Dedifferentiated amniotic fluid mesenchymal stem cell (primary cell): ENCODE results near the gene NRL.

Source experiments
- DNase-seq: peaks from one replicate; pipeline ENCODE4 v3.0.0-alpha.2; 2016; ENCODE audit errors: extremely low spot score

The NRL gene

GRCh38 chr14:24144451-24144850, 29.7 kb upstream of the NRL start:
- DNase-seq = no peak

- no peak for DNase-seq
Measured at GRCh38 chr14:24143511-24143910, 28.8 kb upstream of the NRL start.

GRCh38 chr14:24141097-24141880, 26.5 kb upstream of the NRL start, which contains the start of gene EMC9:
Gene EMC9, minus strand, starts transcription at chr14:24141591. Its CDS starts 287 bp downstream, at chr14:24141304.
- DNase-seq = peak; percentile 99

- no peak for DNase-seq
Measured at GRCh38 chr14:24139272-24139934, 24.7 kb upstream of the NRL start.

GRCh38 chr14:24138396-24139271, 23.9 kb upstream of the NRL start:
- no peak for DNase-seq

GRCh38 chr14:24137529-24138395, 23.0 kb upstream of the NRL start:
- no peak for DNase-seq

GRCh38 chr14:24136684-24137528, 22.2 kb upstream of the NRL start:
- DNase-seq = no peak

- peak; percentile 82 for DNase-seq
Measured at GRCh38 chr14:24135834-24136683, 21.3 kb upstream of the NRL start, which contains the start of gene PSME1. Gene PSME1, plus strand, starts transcription at chr14:24136194. Its CDS starts 69 bp downstream, at chr14:24136263.

- no peak for DNase-seq
Measured at GRCh38 chr14:24135584-24135833, 20.8 kb upstream of the NRL start.

- no peak for DNase-seq
Measured at GRCh38 chr14:24133735-24134134, 19.0 kb upstream of the NRL start.

GRCh38 chr14:24132976-24133375, 18.2 kb upstream of the NRL start:
- DNase-seq = no peak

- DNase-seq = no peak
Measured at GRCh38 chr14:24132061-24132685, 17.4 kb upstream of the NRL start.

- DNase-seq = no peak
Measured at GRCh38 chr14:24131549-24131966, 16.8 kb upstream of the NRL start.

- no peak for DNase-seq
Measured at GRCh38 chr14:24130717-24131548, 16.2 kb upstream of the NRL start.

GRCh38 chr14:24130380-24130716, 15.6 kb upstream of the NRL start, which contains the start of gene FITM1:
Gene FITM1, plus strand, starts transcription at chr14:24130659. Its CDS starts 905 bp downstream, at chr14:24131564.
- DNase-seq = no peak

- DNase-seq = no peak
Measured at GRCh38 chr14:24129410-24129998, 14.8 kb upstream of the NRL start.

- DNase-seq = no peak
Measured at GRCh38 chr14:24127673-24128072, 12.9 kb upstream of the NRL start.

GRCh38 chr14:24126939-24127338, 12.2 kb upstream of the NRL start:
- DNase-seq = no peak
